SK-N-SH (cell line): ENCODE data around the gene SCTR. TPM values are rescaled to one million over a fixed set of nuclear protein-coding genes. Genes with fewer than 3 reads are reported as not detected.

Experiments
- CTCF ChIA-PET: fragments of 300-600, 350-600 bp; formaldehyde crosslinking; extraction: SDS; loops from one replicate; lab custom pipeline; 2021; lab: Yijun Ruan, JAX
- POLR2A ChIA-PET: fragments of 350-600 bp; sonication (Branson Sonifier 250); formaldehyde crosslinking; extraction: SDS; loops from one replicate; lab custom pipeline; 2020; ENCODE audit warnings: antibody characterized with exemption, inconsistent platforms; lab: Yijun Ruan, JAX
- DNase-seq: peaks from one replicate; pipeline ENCODE4 v3.0.0; 2012
- H2AFZ ChIP-seq: fragments of 200-600 bp; sonication (generic); 2 replicates; pipeline ENCODE4 v1.8.1; 2016; ENCODE audit warnings: antibody characterized with exemption, mild to moderate bottlenecking, low read depth
- H3F3A ChIP-seq: fragments of 200-600 bp; sonication (generic); replicated peaks from 2 replicates; pipeline ENCODE3; 2016; ENCODE audit warnings: antibody characterized with exemption, mild to moderate bottlenecking; ENCODE audit not compliant: insufficient read depth
- H3K27ac ChIP-seq, 2 experiments: fragments of 200-500 bp in 1 of 2; fragments of 200-600 bp in 1 of 2; sonication (Bioruptor generic) in 1 of 2; sonication (generic), shearing (Covaris generic) in 1 of 2; 2 replicates each; pipeline versions ENCODE4 v1.5.1 to v1.6.1; 2014 to 2016; ENCODE audit warnings: low read depth in 2 of 2, inconsistent platforms in 1 of 2, low read length in 1 of 2, mild to moderate bottlenecking in 1 of 2, mixed read lengths in 1 of 2
- H3K27me3 ChIP-seq: fragments of 200-600 bp; sonication (generic), shearing (Covaris generic); 2 replicates; pipeline ENCODE4 v1.6.1; 2016; ENCODE audit warnings: mixed run types; ENCODE audit not compliant: insufficient read depth
- H3K36me3 ChIP-seq, 2 experiments: fragments of 200-500 bp in 1 of 2; fragments of 200-600 bp in 1 of 2; sonication (Bioruptor generic) in 1 of 2; sonication (generic) in 1 of 2; replicated peaks in 1 of 2; 2 replicates each; pipeline versions ENCODE3 to v1.5.1; 2014 to 2016; ENCODE audit warnings: low read length in 1 of 2, mild to moderate bottlenecking in 1 of 2; ENCODE audit not compliant: insufficient read depth in 2 of 2, control insufficient read depth in 1 of 2
- H3K4me1 ChIP-seq, 2 experiments: fragments of 200-500 bp in 1 of 2; fragments of 200-600 bp in 1 of 2; sonication (Bioruptor generic) in 1 of 2; sonication (generic), shearing (Covaris generic) in 1 of 2; 2 replicates each; pipeline versions ENCODE4 v1.5.1 to v1.6.1; 2014 to 2016; ENCODE audit warnings: low read depth in 1 of 2, low read length in 1 of 2, mixed run types in 1 of 2; ENCODE audit not compliant: insufficient read depth in 2 of 2, control insufficient read depth in 1 of 2
- H3K4me2 ChIP-seq: fragments of 200-600 bp; sonication (generic), shearing (Covaris generic); 2 replicates; pipeline ENCODE4 v1.6.1; 2017; ENCODE audit warnings: mixed run types
- H3K4me3 ChIP-seq, 2 experiments: fragments of 200-500 bp in 1 of 2; fragments of 200-600 bp in 1 of 2; sonication (Bioruptor generic) in 1 of 2; sonication (generic), shearing (Covaris generic) in 1 of 2; 2 replicates each; pipeline versions ENCODE4 v1.5.1 to v1.8.1; 2014 to 2016; ENCODE audit warnings: low read depth in 2 of 2, inconsistent platforms in 1 of 2, low read length in 1 of 2, mild to moderate bottlenecking in 1 of 2, mixed read lengths in 1 of 2, moderate library complexity in 1 of 2
- H3K79me2 ChIP-seq: fragments of 200-600 bp; sonication (generic); 2 replicates; pipeline ENCODE4 v1.8.1; 2017; ENCODE audit warnings: mild to moderate bottlenecking; ENCODE audit not compliant: insufficient read depth
- H3K9ac ChIP-seq: fragments of 200-600 bp; sonication (generic); 2 replicates; pipeline ENCODE4 v1.6.1; 2017; ENCODE audit warnings: mixed run types
- H3K9me2 ChIP-seq: fragments of 200-600 bp; sonication (generic); 2 replicates; pipeline ENCODE4 v1.6.1; 2017; ENCODE audit warnings: mixed run types
- H3K9me3 ChIP-seq: fragments of 200-600 bp; sonication (generic); 2 replicates; pipeline ENCODE4 v1.6.1; 2017; ENCODE audit warnings: mixed run types, mild to moderate bottlenecking, moderate library complexity
- H4K20me1 ChIP-seq: fragments of 200-600 bp; sonication (generic); 2 replicates; pipeline ENCODE4 v1.6.1; 2017; ENCODE audit warnings: mild to moderate bottlenecking, mixed run types; ENCODE audit not compliant: insufficient read depth
- CHD2 ChIP-seq: fragments of 150-350 bp; IDR thresholded peaks from 2 replicates; pipeline ENCODE4 v1.6.1; 2018; ENCODE audit warnings: low read length; ENCODE audit not compliant: partially characterized antibody
- EZH2phosphoT487 ChIP-seq: fragments of 200-600 bp; sonication (generic); IDR thresholded peaks from 2 replicates; pipeline ENCODE4 v1.6.1; 2017; ENCODE audit warnings: low read depth, mixed run types, mild to moderate bottlenecking, antibody characterized with exemption, moderate library complexity, borderline replicate concordance
- FOXJ3 ChIP-seq: sonication (generic); formaldehyde crosslinking; IDR thresholded peaks from 2 replicates; pipeline ENCODE4 v1.5.1; 2020; ENCODE audit warnings: mild to moderate bottlenecking, missing genetic modification reagents
- GABPA ChIP-seq: IDR thresholded peaks from 2 replicates; pipeline ENCODE4 v1.4.0; 2012; ENCODE audit warnings: low read depth, mild to moderate bottlenecking
- MXI1 ChIP-seq: IDR thresholded peaks from 2 replicates; pipeline ENCODE4 v1.6.1; 2012; ENCODE audit warnings: mild to moderate bottlenecking, low read depth, low read length, improper control_type of control experiment
- POLR2AphosphoS5 ChIP-seq: IDR thresholded peaks from 2 replicates; pipeline ENCODE4 v1.6.1; 2012; ENCODE audit warnings: low read depth, low read length
- TAF1 ChIP-seq: IDR thresholded peaks from 2 replicates; pipeline ENCODE4 v1.6.1; 2012; ENCODE audit warnings: low read depth, mild to moderate bottlenecking, low read length, moderate library complexity, borderline replicate concordance
- WGBS: methylation state at CpG from one replicate; pipeline ENCODE4 v1.1.6; 2017; ENCODE audit warnings: low lambda C conversion rate; 5-methylcytosine and 5-hydroxymethylcytosine counted together
- polyA plus RNA-seq, 3 experiments: library from polyadenylated mRNA; depleted of rRNA; stranded (reverse); fragments of >200 nt; gene quantifications; 2 replicates each; pipeline ENCODE4 v1.2.3, GENCODE V29; 2012
- TF ChIP-seq, protein P1 (sequence below): IDR thresholded peaks from 2 replicates; pipeline ENCODE4 v1.4.0; 2012; ENCODE audit warnings: low read depth
- TF ChIP-seq, protein P2 (sequence below): IDR thresholded peaks from 2 replicates; pipeline ENCODE4; 2012
- TF ChIP-seq, protein P3 (sequence below): IDR thresholded peaks from 2 replicates; pipeline ENCODE4 v1.4.0; 2012; ENCODE audit warnings: low read depth, borderline replicate concordance
- TF ChIP-seq, protein P4 (sequence below): IDR thresholded peaks from 2 replicates; pipeline ENCODE4 v1.4.0; 2012; ENCODE audit warnings: low read depth, borderline replicate concordance

SCTR gene
- polyA plus RNA-seq, 1 of the 3 experiments (the other 2 are of a cell fraction) = not detected

DNA sequence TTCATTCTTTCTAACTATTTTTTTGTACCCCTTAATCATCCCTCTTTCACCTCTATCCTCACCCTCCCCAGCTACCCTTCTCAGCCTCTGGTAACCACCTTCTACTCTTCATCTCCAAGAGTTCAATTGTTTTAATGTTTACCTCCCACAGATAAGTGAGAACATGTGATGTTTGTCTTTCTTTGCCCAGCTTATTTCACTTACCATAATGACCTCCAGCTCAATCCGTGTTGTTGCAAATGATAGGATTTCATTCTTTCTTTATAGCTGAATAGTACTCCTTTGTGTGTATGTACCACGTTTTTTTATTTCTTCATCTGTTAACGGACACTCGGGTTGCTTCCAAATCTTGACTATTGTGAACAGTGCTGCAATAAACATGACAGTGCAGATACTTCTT is 114.8 kb downstream of the SCTR start:
- Histone ChIP-seq H2AFZ (no peak overlapping the region), H3K9ac (no peak overlapping the region), H3K9me2 (no peaks in the 10 kb centered on the region)
- CTCF ChIA-PET = interaction anchor here (0.7 to 9.9 kb wide), 5 partner anchors 17 to 251 kb away, joined by 3 to 95 read pairs (median 4); no protein-coding TSS in a partner anchor
- TF ChIP-seq GABPA (no peak), TAF1 (no peak)
- TF ChIP-seq, protein P1, sequence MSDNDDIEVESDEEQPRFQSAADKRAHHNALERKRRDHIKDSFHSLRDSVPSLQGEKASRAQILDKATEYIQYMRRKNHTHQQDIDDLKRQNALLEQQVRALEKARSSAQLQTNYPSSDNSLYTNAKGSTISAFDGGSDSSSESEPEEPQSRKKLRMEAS = no peak
- TF ChIP-seq, protein P2, sequence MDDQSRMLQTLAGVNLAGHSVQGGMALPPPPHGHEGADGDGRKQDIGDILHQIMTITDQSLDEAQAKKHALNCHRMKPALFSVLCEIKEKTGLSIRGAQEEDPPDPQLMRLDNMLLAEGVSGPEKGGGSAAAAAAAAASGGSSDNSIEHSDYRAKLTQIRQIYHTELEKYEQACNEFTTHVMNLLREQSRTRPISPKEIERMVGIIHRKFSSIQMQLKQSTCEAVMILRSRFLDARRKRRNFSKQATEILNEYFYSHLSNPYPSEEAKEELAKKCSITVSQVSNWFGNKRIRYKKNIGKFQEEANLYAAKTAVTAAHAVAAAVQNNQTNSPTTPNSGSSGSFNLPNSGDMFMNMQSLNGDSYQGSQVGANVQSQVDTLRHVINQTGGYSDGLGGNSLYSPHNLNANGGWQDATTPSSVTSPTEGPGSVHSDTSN = no peak
- TF ChIP-seq, all 33 proteins: peak for 0
- H3K27me3 ChIP-seq = no peaks in the 10 kb centered on the region; the same call in 1 of the 2 replicates
- DNase-seq = no peak
- H3K4me3 ChIP-seq = no peak overlapping the region
- H3F3A ChIP-seq = no peaks in the 10 kb centered on the region
- H3K79me2 ChIP-seq = no peaks in the 10 kb centered on the region
- H4K20me1 ChIP-seq = no peaks in the 10 kb centered on the region
- WGBS = 37% methylated on average over 4 of the region's 4 CpGs
- H3K4me1 ChIP-seq = no peaks in the 10 kb centered on the region
- POLR2A ChIA-PET = no interaction called here
- H3K36me3 ChIP-seq = no peaks in the 10 kb centered on the region
- no peak overlapping the region for H3K4me2 ChIP-seq
- H3K27ac ChIP-seq = no peak overlapping the region
- H3K9me3 ChIP-seq = no peaks in the 10 kb centered on the region

DNA sequence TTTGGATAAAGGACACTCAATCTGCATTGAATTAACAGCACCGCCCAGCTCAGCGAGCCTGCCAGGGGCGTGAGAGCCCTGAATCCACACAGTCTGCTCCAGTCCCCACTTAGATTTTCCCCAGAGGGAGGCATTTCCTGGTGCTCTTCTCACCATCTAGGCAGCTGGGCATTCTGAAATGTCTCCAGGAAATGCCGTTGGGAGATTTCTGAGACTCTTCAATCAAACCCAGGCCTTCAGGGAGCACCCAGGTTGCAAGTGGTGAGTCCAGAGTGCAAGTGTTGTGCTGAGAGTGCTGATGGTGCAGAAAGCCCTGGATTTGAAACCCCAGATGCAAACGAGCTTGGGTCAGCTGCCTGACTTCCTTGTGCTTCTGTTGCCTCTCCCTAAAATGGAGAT is 116.1 kb downstream of the SCTR start:
- H3K27me3 ChIP-seq = no peaks in the 10 kb centered on the region; the same call in 1 of the 2 replicates
- no peaks in the 10 kb centered on the region for H3K9me2 ChIP-seq
- no peaks in the 10 kb centered on the region for H3K4me1 ChIP-seq
- H3K36me3 ChIP-seq = no peaks in the 10 kb centered on the region
- POLR2A ChIA-PET = interaction anchor here (0.7 kb wide), 1 partner anchor 124 kb away, joined by 3 read pairs; no protein-coding TSS in a partner anchor
- TF ChIP-seq MXI1 (no peak), FOXJ3 (no peak), EZH2phosphoT487 (no peak), CHD2 (no peak), POLR2AphosphoS5 (no peak)
- TF ChIP-seq, protein P3, sequence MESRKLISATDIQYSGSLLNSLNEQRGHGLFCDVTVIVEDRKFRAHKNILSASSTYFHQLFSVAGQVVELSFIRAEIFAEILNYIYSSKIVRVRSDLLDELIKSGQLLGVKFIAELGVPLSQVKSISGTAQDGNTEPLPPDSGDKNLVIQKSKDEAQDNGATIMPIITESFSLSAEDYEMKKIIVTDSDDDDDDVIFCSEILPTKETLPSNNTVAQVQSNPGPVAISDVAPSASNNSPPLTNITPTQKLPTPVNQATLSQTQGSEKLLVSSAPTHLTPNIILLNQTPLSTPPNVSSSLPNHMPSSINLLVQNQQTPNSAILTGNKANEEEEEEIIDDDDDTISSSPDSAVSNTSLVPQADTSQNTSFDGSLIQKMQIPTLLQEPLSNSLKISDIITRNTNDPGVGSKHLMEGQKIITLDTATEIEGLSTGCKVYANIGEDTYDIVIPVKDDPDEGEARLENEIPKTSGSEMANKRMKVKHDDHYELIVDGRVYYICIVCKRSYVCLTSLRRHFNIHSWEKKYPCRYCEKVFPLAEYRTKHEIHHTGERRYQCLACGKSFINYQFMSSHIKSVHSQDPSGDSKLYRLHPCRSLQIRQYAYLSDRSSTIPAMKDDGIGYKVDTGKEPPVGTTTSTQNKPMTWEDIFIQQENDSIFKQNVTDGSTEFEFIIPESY = no peak
- TF ChIP-seq, protein P2 = no peak
- TF ChIP-seq, protein P4, sequence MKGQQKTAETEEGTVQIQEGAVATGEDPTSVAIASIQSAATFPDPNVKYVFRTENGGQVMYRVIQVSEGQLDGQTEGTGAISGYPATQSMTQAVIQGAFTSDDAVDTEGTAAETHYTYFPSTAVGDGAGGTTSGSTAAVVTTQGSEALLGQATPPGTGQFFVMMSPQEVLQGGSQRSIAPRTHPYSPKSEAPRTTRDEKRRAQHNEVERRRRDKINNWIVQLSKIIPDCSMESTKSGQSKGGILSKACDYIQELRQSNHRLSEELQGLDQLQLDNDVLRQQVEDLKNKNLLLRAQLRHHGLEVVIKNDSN = no peak
- H3K79me2 ChIP-seq = no peaks in the 10 kb centered on the region
- H4K20me1 ChIP-seq = no peaks in the 10 kb centered on the region
- WGBS = 58% methylated on average over 5 of the region's 5 CpGs
- H2AFZ ChIP-seq = no peak overlapping the region
- no peak overlapping the region for H3K27ac ChIP-seq
- DNase-seq = no peak
- H3K9me3 ChIP-seq = no peaks in the 10 kb centered on the region
- H3K4me3 ChIP-seq = no peak overlapping the region
- no peaks in the 10 kb centered on the region for H3F3A ChIP-seq
- CTCF ChIA-PET = interaction anchor here (0.5 to 9.9 kb wide), 6 partner anchors 31 to 224 kb away, joined by 3 to 95 read pairs (median 4); no protein-coding TSS in a partner anchor
- H3K9ac ChIP-seq = no peak overlapping the region
- no peak overlapping the region for H3K4me2 ChIP-seq
